NCI-H2196 treated with DMSO at 0.1 percent for 48 hours (cell line): ENCODE data around the gene PWWP2B.
"Not testable (repeated sequence)": the region's sequence is repeated elsewhere in the genome, so short reads cannot be mapped to it uniquely, and the experiment has no call there.

Experiments
- DNase-seq: peaks from one replicate; lab custom pipeline; 2025; ENCODE audit not compliant: unreplicated experiment; lab: John Stamatoyannopoulos, UW

PWWP2B gene

GRCh38 chr10:132397036-132397541, at the start of gene PWWP2B:
TSS of gene PWWP2B (plus strand) at chr10:132397200. CDS start at chr10:132397227, 27 bp downstream.
- no peak for DNase-seq

GRCh38 chr10:132347211-132347930, 49.6 kb upstream of the PWWP2B start:
- no peak for DNase-seq

GRCh38 chr10:132347931-132348267, 49.1 kb upstream of the PWWP2B start:
- DNase-seq = no peak

GRCh38 chr10:132349766-132350165, 47.2 kb upstream of the PWWP2B start:
- DNase-seq = no peak

- DNase-seq = no peak
Observed at GRCh38 chr10:132350391-132350790, 46.6 kb upstream of the PWWP2B start.

- DNase-seq = no peak
Observed at GRCh38 chr10:132350946-132351345, 46.1 kb upstream of the PWWP2B start.

- no peak for DNase-seq
Observed at GRCh38 chr10:132351611-132352010, 45.4 kb upstream of the PWWP2B start.

GRCh38 chr10:132352462-132353308, 44.3 kb upstream of the PWWP2B start:
- not testable (repeated sequence) for DNase-seq

- DNase-seq = no peak
Observed at GRCh38 chr10:132353456-132354355, 43.3 kb upstream of the PWWP2B start.

- no peak for DNase-seq
Observed at GRCh38 chr10:132354356-132355094, 42.5 kb upstream of the PWWP2B start.

- DNase-seq = no peak
Observed at GRCh38 chr10:132355297-132355696, 41.7 kb upstream of the PWWP2B start.

GRCh38 chr10:132355754-132356153, 41.2 kb upstream of the PWWP2B start:
- no peak for DNase-seq

- DNase-seq = no peak
Observed at GRCh38 chr10:132356621-132357195, 40.3 kb upstream of the PWWP2B start.

GRCh38 chr10:132357286-132358058, 39.5 kb upstream of the PWWP2B start:
- no peak for DNase-seq

GRCh38 chr10:132359305-132360040, 37.5 kb upstream of the PWWP2B start:
- no peak for DNase-seq

GRCh38 chr10:132360766-132361447, 36.1 kb upstream of the PWWP2B start:
- DNase-seq = no peak

GRCh38 chr10:132361581-132362101, 35.4 kb upstream of the PWWP2B start:
- no peak for DNase-seq

- no peak for DNase-seq
Observed at GRCh38 chr10:132362151-132362611, 34.8 kb upstream of the PWWP2B start.
